ENCODE measurements around the gene DCAF11. TPM values are rescaled to one million over a fixed set of nuclear protein-coding genes. Genes with fewer than 3 reads are reported as not detected.

DCAF11 gene
- polyA plus RNA-seq, 3 donors from 2014 or later = 91.1 to 129 (median 98.2) TPM

GRCh38 chr14:24162093-24162492, 47.5 kb downstream of the DCAF11 start:
- H3K4me1 Mint-ChIP-seq = peaks cover 47 to 55% of the 10 kb centered on the region in 2 donors

GRCh38 chr14:24164518-24164991, 50.0 kb downstream of the DCAF11 start:
- H3K36me3 Mint-ChIP-seq = peaks cover 39 to 46% (median 41%) of the 10 kb centered on the region in 3 donors
- no peak for DNase-seq
- H3K4me1 Mint-ChIP-seq = peaks cover 52 to 55% of the 10 kb centered on the region in 2 donors
- H3K27ac Mint-ChIP-seq = peak overlapping the region in 5 of 6 donors; percentile 40 to 99 (median 67)
- H3K4me3 Mint-ChIP-seq = peak overlapping the region in 1 of 5 donors; percentile 41
- no peaks in the 10 kb centered on the region for H3K9me3 Mint-ChIP-seq
- H3K27me3 Mint-ChIP-seq (ENCODE audit: low read depth in 3 of 3) = peaks cover 6 to 19% (median 7%) of the 10 kb centered on the region in 3 donors

More at GRCh38 chr14:24162093-24162492, 47.5 kb downstream of the DCAF11 start:
- H3K36me3 Mint-ChIP-seq = peaks cover 28 to 47% (median 29%) of the 10 kb centered on the region in 3 donors
- no peaks in the 10 kb centered on the region for H3K9me3 Mint-ChIP-seq
- no peak for DNase-seq
- peak overlapping the region; percentile 97 to 100 (median 98) for H3K27ac Mint-ChIP-seq
- H3K27me3 Mint-ChIP-seq (ENCODE audit: low read depth in 3 of 3) = peaks cover 6 to 16% (median 7%) of the 10 kb centered on the region in 3 donors
- H3K4me3 Mint-ChIP-seq = peak overlapping the region; percentile 98 to 100 (median 98)

- peaks cover 49 to 53% of the 10 kb centered on the region in 2 donors for H3K4me1 Mint-ChIP-seq
- peaks cover 5 to 21% (median 6%) of the 10 kb centered on the region in 3 donors for H3K27me3 Mint-ChIP-seq (ENCODE audit: low read depth in 3 of 3)
- H3K4me3 Mint-ChIP-seq = no peak overlapping the region
- H3K27ac Mint-ChIP-seq = peak overlapping the region in 3 of 6 donors; percentile 56 to 71 (median 67)
- no peaks in the 10 kb centered on the region for H3K9me3 Mint-ChIP-seq
- H3K36me3 Mint-ChIP-seq = peaks cover 36 to 48% (median 42%) of the 10 kb centered on the region in 3 donors
- no peak for DNase-seq
Observed at GRCh38 chr14:24165785-24166184, 51.2 kb downstream of the DCAF11 start.

- Mint-ChIP-seq H3K9me3 (no peaks in the 10 kb centered on the region), H3K4me1 (peaks cover 45 to 53% of the 10 kb centered on the region in 2 donors), H3K27ac (peak overlapping the region in 5 of 6 donors; percentile 19 to 88 (median 66)), H3K27me3 (ENCODE audit: low read depth in 3 of 3) (peaks cover 3 to 19% (median 4%) of the 10 kb centered on the region in 3 donors), H3K4me3 (no peak overlapping the region), H3K36me3 (peaks cover 30 to 44% (median 37%) of the 10 kb centered on the region in 3 donors)
- no peak for DNase-seq
Observed at GRCh38 chr14:24167469-24168114, 53.0 kb downstream of the DCAF11 start.

GRCh38 chr14:24171422-24172260, 57.1 kb downstream of the DCAF11 start, which contains the start of gene REC8:
Gene REC8, plus strand, starts transcription at chr14:24172080. Its CDS starts 473 bp downstream, at chr14:24172553.
- Mint-ChIP-seq H3K27ac (peak within 1 kb of the TSS; percentile 84 to 97 (median 88)), H3K36me3 (peaks cover 12 to 25% (median 24%) of the 10 kb centered on the region in 3 donors), H3K4me3 (peak within 1 kb of the TSS; percentile 88 to 95 (median 93)), H3K9me3 (peaks cover 0 to 1% (median 0%) of the 10 kb centered on the region in 6 donors), H3K4me1 (peaks cover 23 to 31% of the 10 kb centered on the region in 2 donors), H3K27me3 (ENCODE audit: low read depth in 3 of 3) (peaks cover 6 to 13% (median 7%) of the 10 kb centered on the region in 3 donors)
- DNase-seq = peak; percentile 82 to 85 (median 84)

- peaks cover 23 to 31% of the 10 kb centered on the region in 2 donors for H3K4me1 Mint-ChIP-seq
- H3K36me3 Mint-ChIP-seq = peaks cover 11 to 20% (median 18%) of the 10 kb centered on the region in 3 donors
- peaks cover 7 to 10% (median 9%) of the 10 kb centered on the region in 3 donors for H3K27me3 Mint-ChIP-seq (ENCODE audit: low read depth in 3 of 3)
- peak overlapping the region; percentile 88 to 95 (median 93) for H3K4me3 Mint-ChIP-seq
- no peak for DNase-seq
- H3K27ac Mint-ChIP-seq = peak overlapping the region in 5 of 6 donors; percentile 26 to 85 (median 51)
- H3K9me3 Mint-ChIP-seq = peaks cover 0 to 1% (median 0%) of the 10 kb centered on the region in 6 donors
Observed at GRCh38 chr14:24172261-24172860, 57.8 kb downstream of the DCAF11 start.

- H3K9me3 Mint-ChIP-seq = peaks cover 0 to 1% (median 0%) of the 10 kb centered on the region in 6 donors
- peaks cover 7 to 9% (median 8%) of the 10 kb centered on the region in 3 donors for H3K27me3 Mint-ChIP-seq (ENCODE audit: low read depth in 3 of 3)
- H3K36me3 Mint-ChIP-seq = peaks cover 7 to 15% (median 15%) of the 10 kb centered on the region in 3 donors
- no peak for DNase-seq
- H3K4me1 Mint-ChIP-seq = peaks cover 21 to 31% of the 10 kb centered on the region in 2 donors
- H3K4me3 Mint-ChIP-seq = peak overlapping the region; percentile 27 to 69 (median 56)
- peak overlapping the region in 3 of 6 donors; percentile 47 to 73 (median 49) for H3K27ac Mint-ChIP-seq
Observed at GRCh38 chr14:24172871-24173281, 58.3 kb downstream of the DCAF11 start.

Other genes with a start within 250 kb of the DCAF11 start
- gene DHRS4, start 161.0 kb upstream of the DCAF11 start, polyA plus RNA-seq = 10 to 100 TPM; 26.2 to 33.8 (median 31.0) TPM
- 10 to 100 TPM; 14.7 to 22.1 (median 15.8) TPM for gene DHRS4L2, start 125.8 kb upstream of the DCAF11 start, polyA plus RNA-seq
- under 1 TPM; 0.09 to 0.82 (median 0.32) TPM for gene CARMIL3, start 62.8 kb upstream of the DCAF11 start, polyA plus RNA-seq
- gene CPNE6, start 43.2 kb upstream of the DCAF11 start, polyA plus RNA-seq = not detected
- gene PCK2, start 20.5 kb upstream of the DCAF11 start, polyA plus RNA-seq = 10 to 100 TPM in 2 of 3 donors, 1 to 10 TPM in 1; 8.2 to 13.3 (median 12.0) TPM
- gene NRL, start 172 bp downstream of the DCAF11 start, polyA plus RNA-seq = 1 to 10 TPM; 2.8 to 4.1 (median 3.0) TPM
- gene FITM1, start 15.9 kb downstream of the DCAF11 start, polyA plus RNA-seq = under 1 TPM; 0.28 to 0.90 (median 0.85) TPM
- 1,000 to 10,000 TPM; 1,115 to 1,243 (median 1,240) TPM for gene PSME1, start 21.4 kb downstream of the DCAF11 start, polyA plus RNA-seq
- gene EMC9, start 26.8 kb downstream of the DCAF11 start, polyA plus RNA-seq = 10 to 100 TPM; 14.2 to 19.0 (median 17.6) TPM
- 1,000 to 10,000 TPM in 1 of 3 donors, 100 to 1,000 TPM in 2; 650 to 1,160 (median 776) TPM for gene PSME2, start 31.8 kb downstream of the DCAF11 start, polyA plus RNA-seq
- gene RNF31, start 32.7 kb downstream of the DCAF11 start, polyA plus RNA-seq = 10 to 100 TPM; 41.5 to 62.9 (median 59.5) TPM
- 100 to 1,000 TPM in 2 of 3 donors, 10 to 100 TPM in 1; 48.8 to 123 (median 102) TPM for gene IRF9, start 46.5 kb downstream of the DCAF11 start, polyA plus RNA-seq
- gene REC8, start 57.3 kb downstream of the DCAF11 start, polyA plus RNA-seq = 10 to 100 TPM in 1 of 3 donors, 1 to 10 TPM in 2; 1.7 to 15.2 (median 3.8) TPM
- gene IPO4, start 74.0 kb downstream of the DCAF11 start, polyA plus RNA-seq = 10 to 100 TPM; 10.1 to 21.0 (median 11.3) TPM
- gene TM9SF1, start 80.7 kb downstream of the DCAF11 start, polyA plus RNA-seq = 10 to 100 TPM; 31.0 to 60.5 (median 42.4) TPM
- gene TSSK4, start 90.9 kb downstream of the DCAF11 start, polyA plus RNA-seq = 1 to 10 TPM in 2 of 3 donors, under 1 TPM in 1; 0.38 to 3.0 (median 3.0) TPM
- 100 to 1,000 TPM; 162 to 203 (median 168) TPM for gene CHMP4A, start 98.7 kb downstream of the DCAF11 start, polyA plus RNA-seq
- gene MDP1, start 101.3 kb downstream of the DCAF11 start, polyA plus RNA-seq = 10 to 100 TPM; 29.2 to 45.5 (median 29.5) TPM
- 100 to 1,000 TPM; 347 to 503 (median 373) TPM for gene NEDD8, start 117.6 kb downstream of the DCAF11 start, polyA plus RNA-seq
- 100 to 1,000 TPM in 1 of 3 donors, 10 to 100 TPM in 2; 89.3 to 134 (median 96.0) TPM for gene GMPR2, start 118.2 kb downstream of the DCAF11 start, polyA plus RNA-seq
- gene TINF2, start 127.8 kb downstream of the DCAF11 start, polyA plus RNA-seq = 100 to 1,000 TPM; 248 to 289 (median 249) TPM
- gene TGM1, start 148.4 kb downstream of the DCAF11 start, polyA plus RNA-seq = under 1 TPM in 1 of 3 donors, not detected in 2; 0.41 TPM
- 10 to 100 TPM; 23.3 to 52.0 (median 38.6) TPM for gene RABGGTA, start 156.8 kb downstream of the DCAF11 start, polyA plus RNA-seq
- gene DHRS1, start 185.0 kb downstream of the DCAF11 start, polyA plus RNA-seq = 10 to 100 TPM; 31.4 to 35.9 (median 31.7) TPM
- gene NOP9, start 185.1 kb downstream of the DCAF11 start, polyA plus RNA-seq = 1 to 10 TPM in 2 of 3 donors, not detected in 1; 1.4 to 2.4 TPM
- gene CIDEB, start 193.2 kb downstream of the DCAF11 start, polyA plus RNA-seq = 10 to 100 TPM; 31.6 to 81.9 (median 52.1) TPM
- 1 to 10 TPM; 2.1 to 4.9 (median 3.9) TPM for gene LTB4R2, start 195.4 kb downstream of the DCAF11 start, polyA plus RNA-seq
- 10 to 100 TPM; 12.4 to 13.7 (median 12.7) TPM for gene LTB4R, start 196.7 kb downstream of the DCAF11 start, polyA plus RNA-seq
- gene ADCY4, start 220.3 kb downstream of the DCAF11 start, polyA plus RNA-seq = under 1 TPM in 2 of 3 donors, not detected in 1; 0.31 to 0.52 TPM
- 10 to 100 TPM; 13.5 to 21.4 (median 16.0) TPM for gene RIPK3, start 225.2 kb downstream of the DCAF11 start, polyA plus RNA-seq